C4-2B (cell line): Measurements from ENCODE around the gene SLC25A31.

Experiments used
- CTCF ChIP-seq: fragments of 450-650 bp; conservative IDR thresholded peaks from 2 replicates; pipeline ENCODE4 v1.5.1; 2017; ENCODE audit warnings: mild to moderate bottlenecking
- ZFX ChIP-seq: fragments of 450-650 bp; IDR thresholded peaks from 2 replicates; pipeline ENCODE4 v1.6.1; 2017

GRCh38 chr4:127799711-127800110 lies 69.5 kb downstream of the SLC25A31 start:
- TF ChIP-seq CTCF (no peak), ZFX (no peak)
